Measurements from ENCODE around the gene ZNF132.
A peak's percentile ranks its signal among the peaks of the same experiment; 100 is the strongest.

ZNF132 gene

DNA sequence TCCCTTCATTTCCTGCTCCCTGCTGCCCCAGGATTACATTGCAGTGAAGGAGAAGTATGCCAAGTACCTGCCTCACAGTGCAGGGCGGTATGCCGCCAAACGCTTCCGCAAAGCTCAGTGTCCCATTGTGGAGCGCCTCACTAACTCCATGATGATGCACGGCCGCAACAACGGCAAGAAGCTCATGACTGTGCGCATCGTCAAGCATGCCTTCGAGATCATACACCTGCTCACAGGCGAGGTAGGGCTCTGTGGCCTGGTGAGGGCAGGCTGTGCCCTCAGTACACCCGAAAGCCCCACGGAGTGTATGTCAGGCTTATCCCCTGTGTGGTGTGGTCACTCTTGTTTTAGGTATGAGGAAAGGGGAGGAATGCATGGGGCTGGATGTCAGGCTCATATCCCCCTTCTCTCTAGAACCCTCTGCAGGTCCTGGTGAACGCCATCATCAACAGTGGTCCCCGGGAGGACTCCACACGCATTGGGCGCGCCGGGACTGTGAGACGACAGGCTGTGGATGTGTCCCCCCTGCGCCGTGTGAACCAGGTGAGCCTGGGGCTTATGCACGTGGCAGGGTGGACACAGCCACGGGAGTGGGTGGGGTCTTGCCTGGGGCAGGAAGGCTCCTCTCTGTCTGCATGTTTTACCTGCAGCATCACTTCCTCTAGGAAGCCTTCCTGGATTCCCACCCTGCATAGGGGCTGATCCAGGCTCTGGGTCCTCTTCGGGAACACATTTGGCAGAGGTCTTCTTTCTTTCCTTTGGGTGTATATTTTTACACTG lies 46.8 kb downstream of the ZNF132 start:
- no peak for DNase-seq (ENCODE audit: extremely low read depth in 1 of 2, low read depth in 1 of 2)

DNA sequence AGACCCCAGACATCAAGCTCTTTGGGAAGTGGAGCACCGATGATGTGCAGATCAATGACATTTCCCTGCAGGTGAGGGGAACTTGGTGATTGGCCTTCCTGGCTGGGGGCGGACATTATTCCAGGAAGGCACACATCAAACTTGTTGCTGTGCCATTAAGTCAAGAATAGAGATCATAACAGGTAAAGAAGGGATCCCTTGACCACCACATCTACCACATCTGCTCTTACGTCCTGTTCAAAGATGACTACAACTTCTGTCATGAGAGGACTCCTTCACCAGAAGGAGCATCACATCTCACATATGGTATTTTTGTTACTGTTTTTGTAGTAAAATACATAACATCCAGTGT lies 51.8 kb downstream of the ZNF132 start:
- DNase-seq (ENCODE audit: extremely low read depth in 1 of 2, low read depth in 1 of 2) = no peak

DNA sequence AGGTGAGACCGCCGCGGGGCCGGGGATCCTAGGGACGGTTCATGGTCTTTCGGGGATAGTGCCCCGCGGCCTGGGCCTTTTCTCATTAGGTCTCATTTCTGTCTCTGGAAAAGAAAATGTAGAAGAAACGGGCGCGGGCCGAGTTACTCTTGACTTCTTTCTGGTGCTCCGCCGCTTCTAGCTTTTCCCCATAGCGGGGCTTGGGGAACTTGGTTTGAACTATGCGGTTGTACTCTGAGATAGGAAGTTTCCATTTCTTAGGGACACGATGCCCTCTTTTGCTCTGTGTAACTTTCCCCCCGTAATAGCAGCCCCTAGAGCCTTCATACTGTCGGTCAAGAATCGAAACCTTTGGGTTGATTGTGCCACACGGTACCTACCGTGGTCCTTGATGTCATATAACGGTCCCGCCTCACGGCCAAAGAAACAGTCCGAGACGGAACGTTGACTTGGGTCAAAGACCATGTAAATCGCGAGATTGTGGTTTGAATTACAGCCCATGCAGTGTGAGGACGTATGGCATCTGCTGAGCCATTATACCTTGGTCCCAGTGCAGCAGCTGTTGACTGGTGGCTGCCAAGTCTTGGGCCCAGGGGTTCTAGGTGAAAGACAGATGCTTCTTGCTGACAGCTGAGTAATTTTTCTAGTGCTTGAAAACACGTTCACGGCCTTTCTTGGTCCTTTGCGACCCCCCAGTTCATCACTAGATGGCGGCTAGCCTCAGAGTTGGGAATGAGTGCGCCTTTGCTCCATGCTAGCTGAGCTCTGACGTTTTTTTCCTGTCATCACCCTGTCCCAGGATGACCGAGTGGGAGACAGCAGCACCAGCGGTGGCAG lies 52.4 kb downstream of the ZNF132 start:
- DNase-seq (ENCODE audit: extremely low read depth in 1 of 2, low read depth in 1 of 2) = no peak

DNA sequence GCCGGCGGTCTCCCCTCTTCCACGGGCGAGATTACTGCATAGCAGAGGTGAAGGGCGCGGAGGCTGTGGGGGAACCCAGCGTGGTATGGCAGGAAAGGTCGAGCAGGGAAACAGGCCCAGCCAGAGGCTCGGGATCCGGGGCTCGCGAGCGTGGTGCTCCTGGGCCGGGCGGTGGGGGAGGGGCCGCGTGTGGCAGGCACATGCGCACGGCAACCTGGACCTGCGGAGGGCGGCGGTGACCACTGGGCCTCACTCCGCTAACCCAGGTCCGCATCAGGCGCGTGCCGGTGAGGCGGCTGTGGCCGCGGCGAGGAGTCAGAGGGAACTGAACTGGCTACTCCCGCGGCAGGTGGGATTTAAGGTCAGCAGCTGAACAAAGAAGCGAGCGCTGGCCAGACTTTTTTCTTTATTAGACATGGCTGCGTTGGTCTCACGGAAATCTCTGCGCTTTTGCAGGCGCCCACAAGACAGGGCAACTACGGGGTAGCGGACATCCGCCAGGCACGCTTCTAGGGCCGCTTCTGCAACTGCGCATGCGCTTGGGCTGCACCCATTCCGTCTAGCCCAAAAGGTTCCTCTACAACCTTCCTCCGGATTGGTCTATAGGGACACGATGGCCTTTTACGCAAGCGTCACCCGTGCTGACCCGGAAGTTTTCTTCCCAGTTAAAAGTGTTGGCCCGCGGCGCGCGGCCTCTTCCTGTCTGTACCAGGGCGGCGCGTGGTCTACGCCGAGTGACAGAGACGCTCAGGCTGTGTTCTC lies 53.2 kb downstream of the ZNF132 start, which contains the start of gene RPS5:
Gene RPS5, plus strand, starts transcription at position 694 of the 762 bp plus-strand sequence. CDS start 869 bp downstream, outside the sequence.
- DNase-seq (ENCODE audit: extremely low read depth in 1 of 2, low read depth in 1 of 2) = peak; percentile 84 to 95

DNA sequence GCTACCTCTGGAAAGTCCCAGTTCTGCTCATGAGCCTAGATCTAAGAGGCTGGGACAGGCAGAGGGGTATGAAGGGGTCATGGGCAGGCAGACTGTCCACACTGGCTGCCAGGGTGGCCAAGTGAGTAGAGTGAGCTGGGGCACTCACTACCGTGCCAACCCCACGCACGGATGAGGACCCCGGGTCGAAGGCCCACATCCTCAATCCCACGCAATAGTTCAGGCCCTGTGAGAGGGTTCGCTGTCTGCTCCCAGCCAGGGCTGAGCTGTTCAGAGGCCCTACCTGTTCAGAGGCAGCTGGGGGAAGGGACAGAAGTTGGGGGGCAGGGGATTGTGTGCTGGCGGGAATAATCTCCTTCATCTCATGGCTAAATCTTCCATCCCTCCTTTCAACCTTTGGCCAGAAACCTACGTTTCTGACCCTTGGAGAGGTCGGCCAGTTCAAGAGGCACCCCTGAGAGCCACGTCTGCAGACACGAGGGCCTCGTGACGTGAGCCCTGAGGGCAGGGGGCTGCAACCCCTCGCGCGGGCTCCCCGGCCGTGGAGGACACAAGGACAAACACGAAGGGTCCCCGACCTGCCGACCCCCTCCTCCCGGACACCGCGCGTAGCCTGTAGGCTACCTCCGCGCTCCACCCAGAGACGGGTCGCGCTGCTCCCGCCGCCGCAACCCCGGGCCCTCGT lies 53.9 kb downstream of the ZNF132 start:
- no peak for DNase-seq (ENCODE audit: extremely low read depth in 1 of 2, low read depth in 1 of 2)

DNA sequence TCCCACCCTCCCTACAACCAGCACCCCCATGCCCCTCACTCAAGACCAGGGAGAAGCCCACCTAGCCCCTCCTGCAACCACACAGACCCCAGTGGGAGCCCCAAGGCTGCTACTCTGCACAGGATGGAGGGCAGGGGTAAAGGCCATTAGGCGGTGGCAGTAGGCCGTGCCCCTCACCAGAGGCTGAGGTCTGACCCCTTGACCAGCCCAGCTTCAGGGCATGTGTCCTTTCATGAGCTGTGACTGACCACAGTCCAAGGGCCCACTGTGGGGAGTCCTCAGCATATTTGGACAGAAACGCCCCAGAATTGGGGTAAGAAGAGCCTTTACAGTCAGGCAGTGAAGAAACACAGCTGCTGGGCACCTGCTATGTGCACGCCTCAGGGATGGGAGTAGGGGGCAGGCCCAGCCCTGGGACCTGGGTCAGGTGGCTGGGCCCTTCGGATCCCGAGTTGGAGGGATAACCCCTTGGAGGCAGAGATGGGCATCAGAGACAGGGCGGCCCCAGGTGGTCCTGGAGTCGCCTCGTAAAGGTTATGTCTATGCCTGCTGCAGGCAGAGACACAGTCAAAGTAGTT lies 54.6 kb downstream of the ZNF132 start:
- DNase-seq (ENCODE audit: extremely low read depth in 1 of 2, low read depth in 1 of 2) = no peak

DNA sequence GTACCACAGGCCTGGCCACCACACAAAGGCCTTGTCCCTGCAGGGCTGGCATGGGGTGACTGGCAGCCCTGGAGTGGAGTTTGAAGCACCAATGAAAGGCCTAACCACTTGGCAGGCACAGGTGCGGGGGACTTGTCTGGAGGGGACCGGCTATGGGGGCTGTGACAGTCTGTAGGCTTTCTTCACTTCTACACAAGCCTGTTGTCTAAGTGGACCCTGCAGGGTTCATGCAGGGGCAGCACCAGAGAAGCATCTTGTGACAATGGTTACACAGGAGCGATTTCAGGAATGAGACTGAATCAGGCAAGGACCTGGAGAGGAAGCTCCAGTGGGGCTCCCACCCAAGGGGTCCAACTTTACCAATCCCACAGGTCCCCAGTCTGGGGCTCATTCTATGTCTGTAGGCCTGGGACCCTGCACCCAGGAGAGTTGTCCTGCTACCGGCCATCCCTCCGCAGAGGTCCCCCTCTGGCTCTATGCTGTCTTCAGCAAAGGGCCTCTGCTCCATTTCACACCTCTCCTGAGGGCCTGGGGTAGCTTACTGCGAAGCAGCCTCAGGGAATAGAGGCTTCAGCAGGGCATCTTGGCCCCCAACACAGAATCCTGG lies 56.9 kb downstream of the ZNF132 start:
- DNase-seq (ENCODE audit: extremely low read depth in 1 of 2, low read depth in 1 of 2) = no peak

All from stimulated activated CD8-positive, alpha-beta memory T cell treated with anti-CD3 and anti-CD28 coated beads, Interleukin-7, amount 100 ng/mL, for 48 hours (primary cell).